ENCODE data around the gene MARCKSL1. TPM values are rescaled to one million over a fixed set of nuclear protein-coding genes. Genes with fewer than 3 reads are reported as not detected.

The MARCKSL1 gene
- total and polyA plus RNA-seq, 2 of the 13 experiments (the other 11 are each of a cell fraction or from before 2014, with no cell fraction given) = 81.9 to 155 TPM

GRCh38 chr1:32321712-32322291 lies 14.2 kb downstream of the MARCKSL1 start (continued):
- TF ChIP-seq SRSF1 (optimal IDR thresholded peaks at IDR 0.05; ENCODE audit: low read depth, low read length) = no peak
- TF ChIP-seq, protein P1, sequence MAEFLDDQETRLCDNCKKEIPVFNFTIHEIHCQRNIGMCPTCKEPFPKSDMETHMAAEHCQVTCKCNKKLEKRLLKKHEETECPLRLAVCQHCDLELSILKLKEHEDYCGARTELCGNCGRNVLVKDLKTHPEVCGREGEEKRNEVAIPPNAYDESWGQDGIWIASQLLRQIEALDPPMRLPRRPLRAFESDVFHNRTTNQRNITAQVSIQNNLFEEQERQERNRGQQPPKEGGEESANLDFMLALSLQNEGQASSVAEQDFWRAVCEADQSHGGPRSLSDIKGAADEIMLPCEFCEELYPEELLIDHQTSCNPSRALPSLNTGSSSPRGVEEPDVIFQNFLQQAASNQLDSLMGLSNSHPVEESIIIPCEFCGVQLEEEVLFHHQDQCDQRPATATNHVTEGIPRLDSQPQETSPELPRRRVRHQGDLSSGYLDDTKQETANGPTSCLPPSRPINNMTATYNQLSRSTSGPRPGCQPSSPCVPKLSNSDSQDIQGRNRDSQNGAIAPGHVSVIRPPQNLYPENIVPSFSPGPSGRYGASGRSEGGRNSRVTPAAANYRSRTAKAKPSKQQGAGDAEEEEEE (CRISPR knock-in tag; IDR thresholded peaks at IDR 0.05; ENCODE audit: borderline replicate concordance) = no peak
- TF ChIP-seq, protein P2, sequence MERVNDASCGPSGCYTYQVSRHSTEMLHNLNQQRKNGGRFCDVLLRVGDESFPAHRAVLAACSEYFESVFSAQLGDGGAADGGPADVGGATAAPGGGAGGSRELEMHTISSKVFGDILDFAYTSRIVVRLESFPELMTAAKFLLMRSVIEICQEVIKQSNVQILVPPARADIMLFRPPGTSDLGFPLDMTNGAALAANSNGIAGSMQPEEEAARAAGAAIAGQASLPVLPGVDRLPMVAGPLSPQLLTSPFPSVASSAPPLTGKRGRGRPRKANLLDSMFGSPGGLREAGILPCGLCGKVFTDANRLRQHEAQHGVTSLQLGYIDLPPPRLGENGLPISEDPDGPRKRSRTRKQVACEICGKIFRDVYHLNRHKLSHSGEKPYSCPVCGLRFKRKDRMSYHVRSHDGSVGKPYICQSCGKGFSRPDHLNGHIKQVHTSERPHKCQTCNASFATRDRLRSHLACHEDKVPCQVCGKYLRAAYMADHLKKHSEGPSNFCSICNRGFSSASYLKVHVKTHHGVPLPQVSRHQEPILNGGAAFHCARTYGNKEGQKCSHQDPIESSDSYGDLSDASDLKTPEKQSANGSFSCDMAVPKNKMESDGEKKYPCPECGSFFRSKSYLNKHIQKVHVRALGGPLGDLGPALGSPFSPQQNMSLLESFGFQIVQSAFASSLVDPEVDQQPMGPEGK (CRISPR knock-in tag; IDR thresholded peaks at IDR 0.05) = peak; percentile 83
- TF ChIP-seq, protein P3, sequence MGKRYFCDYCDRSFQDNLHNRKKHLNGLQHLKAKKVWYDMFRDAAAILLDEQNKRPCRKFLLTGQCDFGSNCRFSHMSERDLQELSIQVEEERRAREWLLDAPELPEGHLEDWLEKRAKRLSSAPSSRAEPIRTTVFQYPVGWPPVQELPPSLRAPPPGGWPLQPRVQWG (CRISPR knock-in tag; IDR thresholded peaks at IDR 0.05; ENCODE audit: borderline replicate concordance, low read depth) = no peak
- TF ChIP-seq SRSF9 (IDR thresholded peaks at IDR 0.05; ENCODE audit: borderline replicate concordance, insufficient read depth, low read depth, low read length, poor library complexity, severe bottlenecking) = no peak
- TF ChIP-seq ZFP82 (CRISPR knock-in tag; IDR thresholded peaks at IDR 0.05; ENCODE audit: borderline replicate concordance) = peak; percentile 39; the same call in 1 of the 2 replicates
- no peak for TF ChIP-seq TRIM22 (IDR thresholded peaks at IDR 0.05)
- no peak for TF ChIP-seq ZNF431 (CRISPR knock-in tag; IDR thresholded peaks at IDR 0.05; ENCODE audit: borderline replicate concordance, low read depth)
- TF ChIP-seq, protein P4, sequence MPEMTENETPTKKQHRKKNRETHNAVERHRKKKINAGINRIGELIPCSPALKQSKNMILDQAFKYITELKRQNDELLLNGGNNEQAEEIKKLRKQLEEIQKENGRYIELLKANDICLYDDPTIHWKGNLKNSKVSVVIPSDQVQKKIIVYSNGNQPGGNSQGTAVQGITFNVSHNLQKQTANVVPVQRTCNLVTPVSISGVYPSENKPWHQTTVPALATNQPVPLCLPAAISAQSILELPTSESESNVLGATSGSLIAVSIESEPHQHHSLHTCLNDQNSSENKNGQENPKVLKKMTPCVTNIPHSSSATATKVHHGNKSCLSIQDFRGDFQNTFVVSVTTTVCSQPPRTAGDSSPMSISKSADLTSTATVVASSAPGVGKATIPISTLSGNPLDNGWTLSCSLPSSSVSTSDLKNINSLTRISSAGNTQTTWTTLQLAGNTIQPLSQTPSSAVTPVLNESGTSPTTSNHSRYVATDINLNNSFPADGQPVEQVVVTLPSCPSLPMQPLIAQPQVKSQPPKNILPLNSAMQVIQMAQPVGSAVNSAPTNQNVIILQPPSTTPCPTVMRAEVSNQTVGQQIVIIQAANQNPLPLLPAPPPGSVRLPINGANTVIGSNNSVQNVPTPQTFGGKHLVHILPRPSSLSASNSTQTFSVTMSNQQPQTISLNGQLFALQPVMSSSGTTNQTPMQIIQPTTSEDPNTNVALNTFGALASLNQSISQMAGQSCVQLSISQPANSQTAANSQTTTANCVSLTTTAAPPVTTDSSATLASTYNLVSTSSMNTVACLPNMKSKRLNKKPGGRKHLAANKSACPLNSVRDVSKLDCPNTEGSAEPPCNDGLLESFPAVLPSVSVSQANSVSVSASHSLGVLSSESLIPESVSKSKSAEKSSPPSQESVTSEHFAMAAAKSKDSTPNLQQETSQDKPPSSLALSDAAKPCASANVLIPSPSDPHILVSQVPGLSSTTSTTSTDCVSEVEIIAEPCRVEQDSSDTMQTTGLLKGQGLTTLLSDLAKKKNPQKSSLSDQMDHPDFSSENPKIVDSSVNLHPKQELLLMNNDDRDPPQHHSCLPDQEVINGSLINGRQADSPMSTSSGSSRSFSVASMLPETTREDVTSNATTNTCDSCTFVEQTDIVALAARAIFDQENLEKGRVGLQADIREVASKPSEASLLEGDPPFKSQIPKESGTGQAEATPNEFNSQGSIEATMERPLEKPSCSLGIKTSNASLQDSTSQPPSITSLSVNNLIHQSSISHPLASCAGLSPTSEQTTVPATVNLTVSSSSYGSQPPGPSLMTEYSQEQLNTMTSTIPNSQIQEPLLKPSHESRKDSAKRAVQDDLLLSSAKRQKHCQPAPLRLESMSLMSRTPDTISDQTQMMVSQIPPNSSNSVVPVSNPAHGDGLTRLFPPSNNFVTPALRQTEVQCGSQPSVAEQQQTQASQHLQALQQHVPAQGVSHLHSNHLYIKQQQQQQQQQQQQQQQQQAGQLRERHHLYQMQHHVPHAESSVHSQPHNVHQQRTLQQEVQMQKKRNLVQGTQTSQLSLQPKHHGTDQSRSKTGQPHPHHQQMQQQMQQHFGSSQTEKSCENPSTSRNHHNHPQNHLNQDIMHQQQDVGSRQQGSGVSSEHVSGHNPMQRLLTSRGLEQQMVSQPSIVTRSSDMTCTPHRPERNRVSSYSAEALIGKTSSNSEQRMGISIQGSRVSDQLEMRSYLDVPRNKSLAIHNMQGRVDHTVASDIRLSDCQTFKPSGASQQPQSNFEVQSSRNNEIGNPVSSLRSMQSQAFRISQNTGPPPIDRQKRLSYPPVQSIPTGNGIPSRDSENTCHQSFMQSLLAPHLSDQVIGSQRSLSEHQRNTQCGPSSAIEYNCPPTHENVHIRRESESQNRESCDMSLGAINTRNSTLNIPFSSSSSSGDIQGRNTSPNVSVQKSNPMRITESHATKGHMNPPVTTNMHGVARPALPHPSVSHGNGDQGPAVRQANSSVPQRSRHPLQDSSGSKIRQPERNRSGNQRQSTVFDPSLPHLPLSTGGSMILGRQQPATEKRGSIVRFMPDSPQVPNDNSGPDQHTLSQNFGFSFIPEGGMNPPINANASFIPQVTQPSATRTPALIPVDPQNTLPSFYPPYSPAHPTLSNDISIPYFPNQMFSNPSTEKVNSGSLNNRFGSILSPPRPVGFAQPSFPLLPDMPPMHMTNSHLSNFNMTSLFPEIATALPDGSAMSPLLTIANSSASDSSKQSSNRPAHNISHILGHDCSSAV (CRISPR knock-in tag; IDR thresholded peaks at IDR 0.05; ENCODE audit: borderline replicate concordance) = no peak
- TF ChIP-seq, protein P5, sequence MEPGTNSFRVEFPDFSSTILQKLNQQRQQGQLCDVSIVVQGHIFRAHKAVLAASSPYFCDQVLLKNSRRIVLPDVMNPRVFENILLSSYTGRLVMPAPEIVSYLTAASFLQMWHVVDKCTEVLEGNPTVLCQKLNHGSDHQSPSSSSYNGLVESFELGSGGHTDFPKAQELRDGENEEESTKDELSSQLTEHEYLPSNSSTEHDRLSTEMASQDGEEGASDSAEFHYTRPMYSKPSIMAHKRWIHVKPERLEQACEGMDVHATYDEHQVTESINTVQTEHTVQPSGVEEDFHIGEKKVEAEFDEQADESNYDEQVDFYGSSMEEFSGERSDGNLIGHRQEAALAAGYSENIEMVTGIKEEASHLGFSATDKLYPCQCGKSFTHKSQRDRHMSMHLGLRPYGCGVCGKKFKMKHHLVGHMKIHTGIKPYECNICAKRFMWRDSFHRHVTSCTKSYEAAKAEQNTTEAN (CRISPR knock-in tag; conservative IDR thresholded peaks at IDR 0.05) = no peak
- TF ChIP-seq RFXAP (CRISPR knock-in tag; IDR thresholded peaks at IDR 0.05; ENCODE audit: borderline replicate concordance) = peak; percentile 50; the same call in 1 of the 2 replicates
- peak; percentile 70; the same call in 1 of the 2 replicates for TF ChIP-seq MYC (CRISPR knock-in tag; IDR thresholded peaks at IDR 0.05; ENCODE audit: borderline replicate concordance)

Measured in HepG2 (cell line).